Right lobe of liver (tissue), 6 donors: Measurements from ENCODE around the gene TMEM272. TPM values are rescaled to one million over a fixed set of nuclear protein-coding genes. Genes with fewer than 3 reads are reported as not detected.

Source experiments
- ATAC-seq, 4 donors: fragments of 200-7000 bp; cut with Tn5 transposase; one replicate each; pipeline ENCODE4 v1.9.1; 2020; ENCODE audit warnings: mild to moderate bottlenecking in 4 of 4, moderate library complexity in 4 of 4
- DNase-seq, 3 donors: peaks; one replicate each; pipeline ENCODE4 v3.0.0-alpha.2; 2020
- H3K27ac ChIP-seq, 3 donors: fragments of 200-600 bp; one replicate each; pipeline ENCODE4 v1.8.0; 2022
- H3K27me3 ChIP-seq, 2 donors: fragments of 200-600 bp; one replicate each; pipeline ENCODE4 v1.8.0; 2022
- H3K36me3 ChIP-seq, 4 donors: fragments of 200-600 bp; sonication (generic) in 1 of 4; one replicate each; pipeline versions ENCODE4 v1.5.1 to v1.8.0; 2017 to 2022; ENCODE audit warnings: control low read depth in 1 of 4
- H3K4me1 ChIP-seq, 4 donors: fragments of 200-600 bp; sonication (generic) in 1 of 4; one replicate each; pipeline versions ENCODE4 v1.5.1 to v1.8.0; 2017 to 2022; ENCODE audit warnings: control low read depth in 1 of 4
- H3K4me3 ChIP-seq, 3 donors: fragments of 200-600 bp; one replicate each; pipeline ENCODE4 v1.8.0; 2022
- H3K9me3 ChIP-seq, 4 donors: fragments of 200-600 bp; sonication (generic) in 1 of 4; one replicate each; pipeline versions ENCODE4 v1.5.1 to v1.8.0; 2017 to 2022; ENCODE audit warnings: control low read depth in 1 of 4
- POLR2A ChIP-seq: fragments of 450-650 bp; IDR thresholded peaks from one replicate; pipeline ENCODE4 v1.6.1; 2017; ENCODE audit warnings: antibody characterized with exemption, mild to moderate bottlenecking
- WGBS: methylation state at CpG from one replicate; pipeline ENCODE4 v1.1.6; 2018; ENCODE audit warnings: low coverage, low lambda C conversion rate; ENCODE audit not compliant: insufficient coverage; ENCODE audit errors: missing lambda C conversion rate; 5-methylcytosine and 5-hydroxymethylcytosine counted together
- intact Hi-C, 2 donors: fragments of 100-400 bp; cut with DNase I; formaldehyde crosslinking; loops; one replicate each; pipeline versions ENCODE4 v1.11.2 to v1.14.1; 2022
- total RNA-seq, 6 experiments: library from RNA; depleted of rRNA in 2 of 6; stranded (reverse); fragments of >200 nt in 2 of 6; fragmentation: NEBNext Ultra II Directional in 3 of 6; extraction: Animal tissue kit (Norgen Biotek cat#: 25700) in 3 of 6; gene quantifications; one replicate each; pipeline versions ENCODE4 v1.1.0 to v1.2.4, GENCODE V29; 2016 to 2023
- TF ChIP-seq, protein P1 (sequence below), 4 donors: fragments of 200-600 bp in 3 of 4; fragments of 450-650 bp in 1 of 4; IDR thresholded peaks; one replicate each; pipeline versions ENCODE4 v1.5.1 to v1.8.0; 2016 to 2022; ENCODE audit warnings: antibody characterized with exemption in 4 of 4, mild to moderate bottlenecking in 2 of 4
- donor health status: DM: no; HTN: yes; CAD: no.
- donor health status: DM: no; HTN: no; CAD: no.
- donor health status: DM: no; HTN: no; CAD: no.
- donor health status: DM: no; HTN: yes; CAD: no.
- donor health status: DM: no; HTN: yes; CAD: no.

Gene TMEM272
- total RNA-seq, 6 experiments from 2014 or later, result 0.06 to 0.53 (median 0.33) TPM; not detected in 1

DNA sequence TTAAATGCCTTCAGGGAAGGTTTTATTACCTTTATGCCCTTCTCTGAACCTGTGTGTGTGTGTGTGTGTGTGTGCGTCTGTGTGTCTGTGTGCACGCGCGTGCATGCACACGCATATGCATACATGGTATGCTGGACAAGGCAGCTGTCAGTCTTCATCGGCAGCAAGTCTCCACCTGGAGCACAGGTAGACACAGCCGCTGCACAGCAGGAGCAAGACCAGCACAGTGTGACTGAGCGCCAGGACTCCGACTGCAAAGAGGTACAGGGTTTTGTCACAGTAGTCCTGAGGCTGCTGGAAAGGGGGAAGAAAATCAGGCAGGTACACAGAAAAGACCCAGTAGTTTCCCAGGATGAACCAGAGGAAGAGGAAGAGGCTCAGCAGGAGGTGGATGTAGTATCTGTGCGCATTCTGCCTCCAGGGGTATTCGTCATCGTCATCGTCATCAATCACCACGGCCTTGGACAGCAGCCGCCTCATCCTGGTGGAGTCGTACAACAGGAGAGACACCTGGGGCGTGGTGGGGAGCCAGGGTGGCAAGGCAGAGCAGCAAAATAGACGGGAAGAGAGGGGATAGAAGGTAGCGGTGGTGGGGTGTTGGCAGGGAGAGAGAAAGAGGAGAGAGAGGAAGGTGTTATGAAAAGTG is 28.2 kb downstream of the TMEM272 start:
- H3K9me3 ChIP-seq, result no peaks in the 10 kb centered on the region
- no peak for ATAC-seq
- H3K27ac ChIP-seq, result no peak overlapping the region
- WGBS, result 86% methylated on average over 16 of the region's 19 CpGs
- intact Hi-C loops, result no loop called here
- H3K4me1 ChIP-seq, result peaks cover 0 to 3% (median 0%) of the 10 kb centered on the region in 4 donors
- no peaks in the 10 kb centered on the region for H3K36me3 ChIP-seq
- H3K27me3 ChIP-seq, result no peaks in the 10 kb centered on the region
- TF ChIP-seq, protein P1, sequence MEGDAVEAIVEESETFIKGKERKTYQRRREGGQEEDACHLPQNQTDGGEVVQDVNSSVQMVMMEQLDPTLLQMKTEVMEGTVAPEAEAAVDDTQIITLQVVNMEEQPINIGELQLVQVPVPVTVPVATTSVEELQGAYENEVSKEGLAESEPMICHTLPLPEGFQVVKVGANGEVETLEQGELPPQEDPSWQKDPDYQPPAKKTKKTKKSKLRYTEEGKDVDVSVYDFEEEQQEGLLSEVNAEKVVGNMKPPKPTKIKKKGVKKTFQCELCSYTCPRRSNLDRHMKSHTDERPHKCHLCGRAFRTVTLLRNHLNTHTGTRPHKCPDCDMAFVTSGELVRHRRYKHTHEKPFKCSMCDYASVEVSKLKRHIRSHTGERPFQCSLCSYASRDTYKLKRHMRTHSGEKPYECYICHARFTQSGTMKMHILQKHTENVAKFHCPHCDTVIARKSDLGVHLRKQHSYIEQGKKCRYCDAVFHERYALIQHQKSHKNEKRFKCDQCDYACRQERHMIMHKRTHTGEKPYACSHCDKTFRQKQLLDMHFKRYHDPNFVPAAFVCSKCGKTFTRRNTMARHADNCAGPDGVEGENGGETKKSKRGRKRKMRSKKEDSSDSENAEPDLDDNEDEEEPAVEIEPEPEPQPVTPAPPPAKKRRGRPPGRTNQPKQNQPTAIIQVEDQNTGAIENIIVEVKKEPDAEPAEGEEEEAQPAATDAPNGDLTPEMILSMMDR (IDR thresholded peaks at IDR 0.05), result no peak
- no peak for TF ChIP-seq POLR2A
- H3K4me3 ChIP-seq, result no peak overlapping the region
- DNase-seq, result no peak

DNA sequence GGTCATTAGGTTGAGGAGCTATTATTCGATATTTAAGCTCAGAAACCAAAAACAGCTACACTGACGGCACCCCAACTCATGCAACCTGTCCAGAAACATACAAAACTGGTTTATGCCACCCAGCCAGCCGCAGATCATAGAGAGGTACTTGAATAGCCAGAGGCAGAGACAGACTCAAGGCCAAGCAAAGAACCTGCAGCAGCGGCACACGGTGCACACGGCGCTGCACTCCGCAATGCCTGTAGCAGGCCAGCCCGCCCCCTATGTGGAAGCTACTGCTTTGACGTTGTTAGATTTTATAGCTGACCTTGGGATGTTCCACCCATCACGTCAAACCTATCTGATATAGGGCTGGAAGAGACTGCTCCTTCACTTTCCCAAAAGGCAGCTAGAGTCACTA is 29.1 kb downstream of the TMEM272 start:
- DNase-seq (no peak), ATAC-seq (no peak)
- peak overlapping the region in 1 of 3 donors; percentile 88 for H3K27ac ChIP-seq
- no peaks in the 10 kb centered on the region for H3K36me3 ChIP-seq
- peaks cover 0 to 3% (median 0%) of the 10 kb centered on the region in 4 donors for H3K4me1 ChIP-seq
- H3K27me3 ChIP-seq, result no peaks in the 10 kb centered on the region
- TF ChIP-seq POLR2A, result no peak
- TF ChIP-seq, protein P1 (IDR thresholded peaks at IDR 0.05), result no peak
- H3K9me3 ChIP-seq, result no peaks in the 10 kb centered on the region
- WGBS, result 81% methylated on average over 3 of the region's 11 CpGs
- intact Hi-C loops, result no loop called here
- H3K4me3 ChIP-seq, result no peak overlapping the region

DNA sequence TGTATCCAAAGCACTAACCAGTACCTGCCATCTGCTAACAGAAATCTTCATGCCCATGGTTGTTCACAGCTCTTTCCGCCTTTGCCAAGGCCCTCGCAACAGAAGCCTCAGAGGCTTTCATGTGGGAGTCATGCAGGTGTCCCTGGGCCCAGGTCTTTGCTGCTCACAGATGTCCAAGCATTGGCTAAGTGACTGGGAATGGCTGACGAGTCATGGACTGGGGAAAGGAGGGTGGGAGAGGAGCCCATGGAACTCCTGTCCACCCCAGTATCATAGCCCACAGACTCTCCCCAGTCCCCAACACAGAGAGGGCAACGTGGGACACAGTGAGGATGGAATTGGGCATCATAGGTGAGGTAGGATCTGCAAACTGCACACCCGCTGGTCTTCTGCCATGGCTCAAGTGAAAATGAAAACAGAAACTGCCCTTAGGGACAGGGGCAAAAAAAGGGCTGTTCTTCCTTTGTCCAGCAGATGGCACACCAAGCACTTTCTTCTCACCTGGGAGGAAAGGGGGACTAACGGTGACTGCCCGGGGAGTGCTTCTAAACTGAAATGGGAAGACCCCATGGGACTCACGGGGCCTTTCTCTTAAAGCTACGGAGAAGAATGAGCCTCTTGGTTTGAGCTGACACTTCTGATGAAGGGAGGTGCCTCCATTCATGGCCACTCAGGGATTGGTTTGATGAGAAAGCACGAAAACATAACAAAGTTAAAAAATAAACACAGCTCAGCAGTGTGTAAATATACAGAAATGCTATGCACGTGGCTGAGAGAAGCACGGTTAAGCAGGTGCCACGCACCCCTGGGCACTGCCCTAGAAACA is 29.9 kb downstream of the TMEM272 start:
- Histone ChIP-seq H3K4me3 (peak overlapping the region in 2 of 3 donors; percentile 17 to 34), H3K27me3 (no peaks in the 10 kb centered on the region), H3K9me3 (no peaks in the 10 kb centered on the region), H3K4me1 (peaks cover 0 to 3% (median 0%) of the 10 kb centered on the region in 4 donors), H3K36me3 (no peaks in the 10 kb centered on the region), H3K27ac (peak overlapping the region in 1 of 3 donors; percentile 88)
- TF ChIP-seq POLR2A, result no peak
- TF ChIP-seq, protein P1 (IDR thresholded peaks at IDR 0.05), result peak; percentile 77 to 89 (median 84)
- DNase-seq (peak in 2 of 3 donors; percentile 47 to 77), ATAC-seq (peak; percentile 90 to 94 (median 93))
- 16% methylated on average over 13 of the region's 13 CpGs for WGBS
- intact Hi-C loops, result no loop called here

DNA sequence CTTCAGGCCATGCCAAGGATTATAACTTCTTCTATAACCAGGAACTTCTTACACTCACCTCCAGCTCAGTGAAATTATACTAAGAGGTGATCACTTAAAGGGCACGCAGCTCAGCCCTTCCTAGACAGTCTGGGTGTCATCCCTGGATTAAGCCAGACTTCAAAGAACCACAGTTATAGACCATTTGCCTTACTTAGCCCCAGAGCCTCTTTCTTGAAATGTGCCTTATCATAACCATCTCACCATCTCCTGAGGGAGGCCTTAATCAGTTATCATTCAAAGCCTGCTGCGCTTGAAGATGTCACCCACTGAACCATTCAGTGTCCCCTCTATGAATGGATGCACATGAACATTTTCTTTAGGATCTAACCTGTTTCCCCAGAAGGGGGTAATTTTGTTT is 30.9 kb downstream of the TMEM272 start:
- no peak for ATAC-seq
- TF ChIP-seq POLR2A, result no peak
- TF ChIP-seq, protein P1 (IDR thresholded peaks at IDR 0.05), result no peak
- 100% methylated on average over 1 of the region's 2 CpGs for WGBS

More for the DNA sequence above, 30.9 kb downstream of the TMEM272 start:
- DNase-seq, result no peak
- Histone ChIP-seq H3K27ac (no peak overlapping the region), H3K4me1 (peaks cover 0 to 3% (median 0%) of the 10 kb centered on the region in 4 donors), H3K36me3 (no peaks in the 10 kb centered on the region), H3K4me3 (no peak overlapping the region), H3K27me3 (no peaks in the 10 kb centered on the region), H3K9me3 (no peaks in the 10 kb centered on the region)
- intact Hi-C loops, result no loop called here
